ENCODE measurements around the gene UBXN10.
A peak's percentile ranks its signal among the peaks of the same experiment; 100 is the strongest.
"Not testable (repeated sequence)": the region's sequence is repeated elsewhere in the genome, so short reads cannot be mapped to it uniquely, and the experiment has no call there.

The UBXN10 gene

DNA sequence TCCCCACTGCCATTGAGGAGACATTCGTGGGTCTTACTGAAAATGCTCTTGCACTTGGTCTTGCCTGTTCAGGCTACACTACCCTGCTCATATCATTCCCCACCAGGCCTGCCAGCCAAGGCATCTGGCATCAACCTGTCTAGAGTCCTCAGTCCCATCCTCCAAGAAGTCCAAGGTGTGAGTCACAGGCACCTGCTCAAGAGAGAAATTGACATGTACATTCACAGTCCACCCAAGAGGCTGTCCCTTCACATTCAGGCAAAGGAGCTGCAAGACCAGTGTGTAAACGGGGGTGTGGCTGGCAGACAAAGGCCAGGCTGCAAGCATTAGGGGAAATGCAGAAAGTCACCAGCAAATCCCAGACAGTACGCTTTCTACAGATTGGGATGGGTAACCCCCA lies 13.5 kb downstream of the UBXN10 start:
- DNase-seq (ENCODE audit: low read depth in 2 of 3, low spot score in 2 of 3) = no peak

DNA sequence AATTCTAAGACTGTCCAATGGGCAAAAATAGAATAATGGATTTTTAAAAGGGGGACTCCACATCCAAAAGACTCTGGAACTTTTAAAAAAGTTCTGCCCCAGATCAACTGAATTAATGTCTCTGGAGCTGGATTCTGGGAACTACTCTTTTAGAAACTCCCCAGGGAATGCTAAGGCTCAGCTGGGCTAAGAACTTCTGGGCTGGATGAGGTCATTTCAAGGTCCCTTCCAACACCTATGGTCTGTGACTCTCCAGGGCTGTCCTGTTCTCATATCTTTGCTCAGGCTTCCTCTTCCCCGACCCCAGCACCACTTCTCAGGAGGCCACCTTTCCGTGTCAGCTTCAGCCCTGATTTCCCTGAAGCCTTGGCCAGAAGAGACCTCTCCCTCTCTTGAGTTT lies 13.9 kb downstream of the UBXN10 start:
- DNase-seq (ENCODE audit: low read depth in 2 of 3, low spot score in 2 of 3) = no peak

DNA sequence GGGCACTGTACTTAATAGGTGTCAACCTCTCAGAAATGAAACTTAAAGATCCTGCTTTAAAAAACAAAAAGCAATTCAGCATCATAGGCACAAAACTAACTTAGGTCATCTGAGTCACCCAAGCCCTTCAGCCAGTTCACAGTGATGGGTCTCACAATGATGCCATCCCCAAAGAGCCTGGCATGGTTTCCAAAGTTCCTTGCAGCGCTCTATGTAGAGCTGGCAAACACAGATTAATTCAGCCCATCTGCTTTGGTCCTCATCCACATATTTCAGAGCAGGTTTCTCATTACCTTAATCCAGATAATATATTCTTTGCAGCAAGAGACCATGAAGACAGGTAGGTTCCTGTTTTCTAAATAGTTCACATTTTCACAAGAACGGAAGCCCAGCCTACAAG lies 15.1 kb downstream of the UBXN10 start:
- no peak for DNase-seq (ENCODE audit: low read depth in 2 of 3, low spot score in 2 of 3)

DNA sequence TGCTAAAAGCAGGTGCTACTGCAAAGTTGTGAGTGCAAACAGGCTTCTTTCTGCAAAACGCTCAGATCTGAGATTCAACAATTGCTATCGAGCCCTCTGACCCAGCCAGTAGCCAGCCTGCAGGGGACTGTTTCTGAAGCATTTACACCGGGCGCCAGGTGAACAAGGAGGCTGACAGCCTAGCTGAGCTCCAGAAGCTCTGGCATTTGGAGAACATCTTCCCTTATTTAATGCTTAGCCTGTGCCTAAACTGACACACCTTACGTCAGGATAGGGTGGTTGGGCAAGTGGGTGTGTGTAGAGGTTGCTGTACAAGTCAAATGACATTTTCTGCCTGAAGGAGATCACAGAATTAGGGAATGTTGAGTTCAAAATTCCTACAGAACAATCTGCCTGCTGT lies 16.3 kb downstream of the UBXN10 start:
- no peak for DNase-seq (ENCODE audit: low read depth in 2 of 3, low spot score in 2 of 3)

DNA sequence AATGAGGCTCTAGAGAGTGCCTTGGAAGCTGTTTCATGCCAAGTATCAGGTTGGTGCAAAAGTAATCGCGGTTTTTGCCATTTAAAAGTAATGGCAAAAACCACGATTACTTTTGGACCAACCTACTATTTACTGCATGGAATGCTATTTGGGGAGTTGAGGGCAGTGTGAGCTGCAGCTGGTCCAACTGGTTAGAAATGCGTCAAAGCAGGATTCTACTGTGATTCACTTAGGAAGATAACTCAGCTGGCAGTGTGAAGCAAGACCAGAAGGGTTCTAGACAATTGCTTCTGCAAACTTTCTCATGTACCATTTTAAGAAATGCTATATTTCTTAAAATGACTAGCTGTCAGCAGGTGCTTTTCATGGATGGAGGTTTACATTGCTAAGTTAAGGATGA lies 21.6 kb downstream of the UBXN10 start:
- DNase-seq (ENCODE audit: low read depth in 2 of 3, low spot score in 2 of 3) = no peak

DNA sequence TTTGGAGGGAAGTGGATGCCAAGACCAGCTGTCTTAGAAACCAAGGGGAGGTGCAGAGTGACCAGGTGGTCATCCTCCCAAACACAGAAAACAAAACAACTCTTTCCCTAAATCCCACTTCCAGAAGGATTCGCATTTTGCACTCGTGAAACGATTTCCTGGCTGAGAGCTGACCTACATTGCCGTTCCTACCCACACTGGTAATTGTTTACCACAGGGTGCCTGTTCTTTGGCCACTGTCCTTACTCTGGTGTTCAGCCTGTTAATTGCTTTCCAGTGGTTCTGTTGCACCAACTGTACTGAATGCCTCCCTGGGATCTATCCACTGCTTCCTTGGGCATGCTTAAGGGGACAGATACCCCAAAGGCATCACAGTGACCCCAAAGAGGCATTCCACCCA lies 23.6 kb downstream of the UBXN10 start:
- no peak for DNase-seq (ENCODE audit: low read depth in 2 of 3, low spot score in 2 of 3)

DNA sequence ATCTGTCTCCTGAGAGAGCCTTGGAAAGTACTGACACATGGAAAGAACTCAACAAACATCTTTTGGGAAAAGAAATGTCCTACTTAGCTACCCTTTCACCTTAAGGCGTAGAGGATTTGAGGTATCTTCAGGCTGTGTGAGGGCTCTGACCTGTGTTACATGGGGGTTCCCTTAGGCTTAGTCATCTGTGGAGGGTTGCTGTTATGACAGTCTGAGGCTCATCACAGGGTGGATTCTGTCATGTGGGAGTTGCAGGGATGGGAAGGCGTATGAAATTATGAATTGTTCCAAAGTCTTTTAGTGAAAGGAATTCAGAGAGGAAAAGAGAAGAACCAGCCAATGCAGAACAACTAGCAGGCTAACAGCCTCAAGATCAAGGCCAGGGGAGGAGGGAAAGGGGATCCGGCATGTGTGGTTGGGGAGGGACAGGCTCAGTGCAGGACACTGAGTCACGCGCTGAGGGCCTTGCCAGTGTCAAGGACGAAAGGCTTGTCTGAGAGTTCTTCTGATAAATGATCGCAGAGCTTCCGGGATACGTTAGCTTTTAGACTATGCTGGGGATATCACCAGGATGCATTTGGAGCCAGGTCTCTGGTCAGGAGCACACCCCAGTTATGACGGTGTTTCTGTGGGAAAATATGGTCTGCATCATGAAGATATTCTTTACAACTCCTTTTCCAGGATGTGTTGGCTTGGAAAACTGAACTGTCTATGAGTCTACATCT lies 25.0 kb downstream of the UBXN10 start:
- no peak for DNase-seq (ENCODE audit: low read depth in 2 of 3, low spot score in 2 of 3)

DNA sequence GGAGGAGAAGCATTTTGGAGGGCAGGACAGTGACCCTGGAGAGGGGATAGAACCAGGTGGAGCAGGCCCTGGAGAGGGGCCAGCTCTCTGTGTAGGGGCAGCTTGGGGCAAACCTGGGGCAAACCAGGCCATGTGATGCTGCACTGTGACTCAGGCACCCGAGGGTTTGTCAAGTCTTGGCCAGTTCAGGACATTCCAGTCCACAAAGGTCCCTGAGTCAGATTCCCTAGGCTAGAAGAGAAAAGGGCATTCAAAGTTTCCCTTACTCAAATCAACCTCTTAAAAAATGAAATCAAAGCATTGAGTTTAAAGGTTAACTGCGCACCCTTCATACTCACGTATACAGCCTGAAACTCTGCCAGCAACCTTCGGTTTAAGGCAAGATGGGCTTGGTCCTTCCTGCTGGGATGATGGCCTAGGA lies 25.6 kb downstream of the UBXN10 start:
- no peak for DNase-seq (ENCODE audit: low read depth in 2 of 3, low spot score in 2 of 3)

DNA sequence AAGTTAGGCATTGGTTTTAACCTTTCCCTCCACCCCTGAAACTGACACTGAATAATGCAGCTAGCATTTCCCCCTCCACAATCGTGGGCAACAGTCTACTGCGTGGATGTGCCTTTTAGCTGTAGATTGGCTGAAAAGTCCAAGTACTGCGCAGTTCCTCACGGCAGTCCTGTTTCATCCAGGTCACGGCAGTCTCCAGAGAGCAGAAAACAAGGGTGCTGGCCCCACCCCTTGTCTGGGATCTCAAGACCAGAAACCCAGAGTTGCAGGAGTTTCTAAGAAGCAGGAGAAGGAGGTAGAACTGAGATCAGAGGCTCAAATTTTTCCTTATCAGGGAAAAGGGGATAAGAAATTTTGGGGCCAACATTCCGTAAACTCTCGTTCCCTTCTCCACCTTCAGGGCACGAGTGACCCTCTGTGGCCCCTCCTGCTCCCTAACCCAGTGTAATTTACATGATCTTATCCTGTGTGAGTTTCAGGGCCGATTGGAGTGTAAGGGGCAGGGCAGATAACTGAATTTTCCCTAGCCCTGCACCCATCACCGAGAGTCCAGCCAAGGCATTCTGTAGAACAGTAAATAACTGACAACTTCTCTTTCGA lies 26.3 kb downstream of the UBXN10 start:
- DNase-seq (ENCODE audit: low read depth in 2 of 3, low spot score in 2 of 3) = no peak

DNA sequence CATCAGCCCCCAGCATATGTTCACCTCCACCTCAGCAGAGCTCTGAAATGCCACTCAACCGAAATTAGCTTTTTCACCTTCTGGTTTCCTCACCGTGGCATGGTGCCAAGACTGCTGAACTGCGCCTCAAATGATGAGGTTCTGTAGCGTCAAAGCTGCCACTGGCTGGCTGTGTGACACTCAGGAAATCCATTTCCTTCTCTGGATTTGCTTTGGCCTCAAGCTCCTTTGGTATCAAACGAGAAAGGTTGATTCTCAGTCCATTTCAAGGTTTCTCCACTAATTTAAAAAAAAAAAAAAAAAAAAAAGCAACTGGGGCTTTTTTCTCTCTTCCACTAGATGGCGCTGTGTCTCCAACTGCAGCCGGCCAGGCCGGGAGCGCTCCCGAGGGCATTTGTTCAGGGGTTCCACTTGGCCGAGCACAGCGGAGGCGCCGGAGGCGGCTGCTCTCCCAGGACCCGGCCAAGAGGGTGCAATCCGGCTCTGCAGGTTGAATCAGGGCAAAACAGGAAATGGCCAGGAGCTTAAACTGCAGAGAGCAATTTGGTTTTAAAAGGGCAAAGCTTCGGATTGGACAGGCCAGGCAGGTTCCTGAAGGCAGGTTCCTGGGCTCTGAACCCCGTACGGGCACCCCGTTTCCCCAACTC lies 26.9 kb downstream of the UBXN10 start:
- peak; percentile 20 to 35 (median 30) for DNase-seq (ENCODE audit: low read depth in 2 of 3, low spot score in 2 of 3)

DNA sequence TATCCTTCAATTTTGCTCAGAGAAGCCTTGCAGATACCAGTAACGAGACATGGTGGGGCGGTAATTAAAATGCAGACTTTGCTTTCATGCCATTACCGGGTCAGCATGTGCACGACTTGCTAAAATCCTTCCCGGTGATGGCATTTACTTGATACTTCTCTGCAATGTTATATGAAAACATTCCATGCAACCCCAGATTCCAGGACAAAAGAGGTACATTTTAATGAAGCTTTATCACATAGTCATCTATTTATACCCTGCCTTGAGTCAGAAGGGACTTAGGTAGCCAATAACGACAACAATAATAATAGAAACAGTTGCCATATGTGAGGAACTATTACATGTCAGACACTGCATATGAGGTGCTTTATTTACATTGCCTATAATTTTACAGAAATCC lies 29.8 kb downstream of the UBXN10 start:
- DNase-seq (ENCODE audit: low read depth in 2 of 3, low spot score in 2 of 3) = no peak

DNA sequence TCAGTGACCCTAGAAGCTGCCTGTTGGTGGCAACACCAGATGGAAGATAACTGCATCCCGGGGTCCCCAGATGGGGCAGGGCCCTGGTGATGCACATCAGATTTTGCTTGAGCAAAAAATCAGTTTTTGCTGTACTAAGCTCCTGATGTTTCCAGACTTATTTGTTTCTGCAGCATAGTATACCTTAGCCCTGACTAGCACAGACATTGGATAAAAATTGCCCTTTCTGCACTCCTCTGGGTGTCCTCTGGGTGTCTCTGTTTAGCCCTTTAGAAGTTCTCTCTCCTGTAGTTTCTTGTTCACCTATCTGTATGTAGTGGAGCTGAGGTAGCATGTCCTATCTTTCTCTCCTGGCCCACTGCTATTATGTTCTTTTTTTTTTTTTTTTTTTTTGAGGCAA lies 30.7 kb downstream of the UBXN10 start:
- no peak for DNase-seq (ENCODE audit: low read depth in 2 of 3, low spot score in 2 of 3)

DNA sequence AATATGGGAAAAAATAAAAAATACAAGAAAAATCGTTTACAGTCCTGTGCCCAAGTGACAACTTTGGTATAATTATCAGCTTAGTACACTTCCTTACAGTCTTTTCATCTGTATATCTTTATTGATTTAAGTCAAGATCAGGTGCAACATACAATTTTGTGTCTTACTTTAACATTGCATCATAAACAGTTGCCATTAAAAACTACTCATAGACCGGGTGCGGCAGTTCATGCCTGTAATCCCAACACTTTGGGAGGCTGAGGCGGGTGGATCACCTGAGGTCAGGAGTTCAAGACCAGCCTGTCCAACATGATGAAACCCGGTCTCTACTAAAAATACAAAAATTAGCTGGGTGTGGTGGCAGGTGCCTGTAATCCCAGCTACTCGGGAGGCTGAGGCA lies 33.2 kb downstream of the UBXN10 start:
- not testable (repeated sequence) for DNase-seq (ENCODE audit: low read depth in 2 of 3, low spot score in 2 of 3)

DNA sequence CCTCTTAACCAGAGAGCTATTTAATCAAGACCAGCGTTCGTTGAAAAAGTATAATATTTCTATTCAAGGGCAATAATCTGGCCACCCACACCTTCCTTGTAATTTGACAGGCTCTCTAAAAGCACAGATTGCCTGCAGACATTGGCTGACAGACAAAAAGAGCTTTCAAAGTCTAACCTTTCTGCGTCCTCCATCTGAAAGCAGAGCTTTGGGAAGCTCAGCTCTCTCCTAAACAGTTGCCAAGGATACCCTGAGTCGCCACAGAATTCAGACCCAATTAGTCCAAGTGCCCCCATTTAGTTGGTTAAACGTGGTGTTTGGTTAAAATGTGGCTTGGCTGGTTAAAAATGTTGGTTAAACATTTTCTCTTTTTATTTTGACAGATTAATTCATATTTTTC lies 34.1 kb downstream of the UBXN10 start:
- no peak for DNase-seq (ENCODE audit: low read depth in 2 of 3, low spot score in 2 of 3)

DNA sequence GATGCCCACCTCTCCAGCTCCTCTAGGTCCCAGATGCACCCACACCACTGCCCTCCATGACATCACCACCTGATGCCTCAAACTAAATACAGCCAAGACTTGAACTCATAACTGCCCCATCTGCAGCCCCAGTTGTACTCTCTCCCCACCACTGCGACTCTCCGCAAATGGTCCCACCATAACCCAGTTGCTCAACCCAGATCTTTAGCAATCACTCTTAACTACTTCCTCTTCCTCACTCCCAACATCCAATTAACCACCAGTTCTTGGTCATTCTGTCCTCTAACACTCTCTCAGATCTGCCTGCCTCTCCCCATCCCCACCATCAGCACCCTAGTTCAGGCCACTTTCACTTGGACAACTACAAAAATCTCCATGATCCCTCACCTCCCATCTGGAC lies 37.2 kb downstream of the UBXN10 start:
- DNase-seq (ENCODE audit: low read depth in 2 of 3, low spot score in 2 of 3) = no peak

DNA sequence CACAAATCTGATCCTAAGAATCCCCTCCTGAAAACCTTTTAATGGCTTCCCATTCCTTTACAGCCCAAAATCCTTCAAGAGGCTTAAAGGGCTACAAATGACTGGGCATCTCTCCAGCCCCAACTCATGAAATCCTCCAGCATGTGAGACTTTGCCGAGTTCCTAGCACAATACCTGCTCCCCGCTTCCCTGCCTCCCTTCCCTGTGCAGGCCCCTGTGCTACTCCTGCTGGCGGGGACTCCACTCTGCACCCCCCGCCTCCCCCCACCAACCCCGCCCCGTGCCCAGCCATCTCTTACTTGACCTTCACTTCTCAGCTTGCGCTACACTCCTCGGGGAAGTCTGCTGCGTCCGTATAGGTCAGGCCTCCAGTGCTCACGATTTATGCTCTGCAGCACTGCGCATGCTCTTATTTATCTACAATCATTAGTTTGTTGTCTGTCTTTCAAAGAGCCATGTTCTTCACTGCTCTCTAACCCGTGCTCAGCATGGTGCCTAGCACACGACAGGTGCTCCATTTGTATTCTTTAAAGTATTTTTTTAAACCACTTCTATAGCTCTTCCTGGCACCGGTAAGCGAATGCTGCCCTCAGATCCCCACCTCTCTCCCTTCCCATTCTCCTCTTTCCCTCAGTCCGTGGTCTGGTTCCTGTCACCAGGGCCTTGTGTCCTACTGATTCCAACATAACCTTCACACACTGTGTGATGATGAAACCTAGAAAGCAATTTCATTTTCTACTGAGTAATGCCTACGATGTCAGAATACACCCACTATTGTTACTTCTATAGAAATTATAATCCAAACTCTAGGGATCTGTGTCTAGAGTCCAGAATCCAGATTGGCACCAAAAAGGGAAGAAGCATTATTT lies 37.9 kb downstream of the UBXN10 start:
- no peak for DNase-seq (ENCODE audit: low read depth in 2 of 3, low spot score in 2 of 3)

DNA sequence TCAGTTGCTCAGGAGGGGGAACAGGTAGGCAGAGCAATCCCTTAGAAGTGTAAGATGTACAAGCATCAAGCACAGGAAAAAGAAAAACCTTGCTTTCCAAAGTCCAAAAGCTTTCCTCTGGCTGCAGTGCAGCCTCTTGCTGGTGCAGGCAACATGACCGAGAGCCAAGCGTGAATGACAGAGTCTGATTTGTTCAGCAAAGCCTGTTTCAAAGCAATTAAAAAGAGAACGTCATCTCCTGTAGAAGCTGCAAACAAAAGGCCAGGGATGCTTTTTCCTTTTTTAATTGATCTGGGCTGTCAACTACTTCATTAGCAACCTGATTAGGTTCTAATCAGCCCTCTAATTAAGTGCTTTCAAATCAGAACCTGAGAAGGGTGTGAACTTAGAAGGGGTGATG lies 38.6 kb downstream of the UBXN10 start:
- no peak for DNase-seq (ENCODE audit: low read depth in 2 of 3, low spot score in 2 of 3)

DNA sequence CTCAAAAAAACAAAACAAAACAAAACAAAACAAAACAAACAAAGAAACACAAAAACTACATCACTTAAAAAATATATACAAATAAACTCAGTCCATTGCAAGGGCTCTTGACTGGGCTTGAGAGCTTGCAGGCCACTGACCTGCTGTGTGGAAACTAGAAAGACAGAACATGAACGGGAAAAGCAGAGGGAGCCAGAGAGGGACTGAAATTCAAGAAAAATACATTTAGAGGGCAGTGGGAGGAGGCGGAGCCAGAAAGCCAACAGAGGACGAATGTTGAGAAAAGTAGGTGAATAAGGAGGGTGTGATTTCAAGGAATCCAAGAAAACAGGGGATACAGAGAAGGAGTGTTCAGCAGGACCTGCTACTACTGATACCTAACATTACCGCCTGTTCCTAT lies 41.8 kb downstream of the UBXN10 start:
- DNase-seq (ENCODE audit: low read depth in 2 of 3, low spot score in 2 of 3) = no peak

DNA sequence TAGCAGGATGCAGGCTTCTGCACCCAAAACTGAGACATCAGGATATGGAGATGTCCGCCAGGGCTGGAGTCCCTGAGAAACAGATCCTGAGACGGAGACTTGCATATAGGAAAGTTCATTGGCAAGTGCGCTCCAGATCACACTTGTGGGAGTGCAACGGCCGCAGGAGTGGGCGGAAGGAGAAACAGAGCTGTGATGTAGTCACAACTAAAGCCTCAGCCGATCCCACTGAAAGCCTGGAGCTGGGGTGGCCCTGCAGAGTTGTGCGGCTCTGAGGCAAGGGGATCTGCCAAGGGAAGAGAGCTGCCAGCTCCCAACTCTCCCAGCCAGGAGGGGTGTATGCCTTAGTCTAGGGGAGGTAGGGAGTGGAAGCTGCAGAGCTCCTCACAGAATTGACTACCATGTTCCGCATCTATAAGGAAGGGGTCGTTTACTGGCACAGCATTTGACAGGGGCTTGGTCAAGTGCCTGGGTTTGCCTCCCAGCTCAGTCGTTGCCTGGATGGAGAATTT lies 42.5 kb downstream of the UBXN10 start:
- DNase-seq (ENCODE audit: low read depth in 2 of 3, low spot score in 2 of 3) = no peak

DNA sequence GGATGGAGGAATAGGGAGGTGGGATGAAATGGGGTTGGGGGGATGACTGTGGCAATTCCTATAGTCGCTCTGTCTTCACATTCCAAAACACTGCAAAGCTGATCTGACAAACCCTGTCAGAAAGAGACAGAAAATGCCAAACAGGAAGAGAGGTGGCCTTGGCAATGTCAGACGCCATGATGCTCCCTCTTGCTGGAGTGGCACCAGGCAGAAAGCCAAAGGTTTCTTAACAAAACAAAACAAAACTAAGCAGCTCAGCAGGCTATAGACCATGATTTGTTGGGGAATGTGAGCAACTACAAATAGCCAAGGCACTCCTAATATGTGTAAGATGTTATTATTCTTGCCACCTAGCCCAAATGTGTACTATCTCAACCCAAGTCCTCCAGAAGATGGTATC lies 43.3 kb downstream of the UBXN10 start:
- no peak for DNase-seq (ENCODE audit: low read depth in 2 of 3, low spot score in 2 of 3)

DNA sequence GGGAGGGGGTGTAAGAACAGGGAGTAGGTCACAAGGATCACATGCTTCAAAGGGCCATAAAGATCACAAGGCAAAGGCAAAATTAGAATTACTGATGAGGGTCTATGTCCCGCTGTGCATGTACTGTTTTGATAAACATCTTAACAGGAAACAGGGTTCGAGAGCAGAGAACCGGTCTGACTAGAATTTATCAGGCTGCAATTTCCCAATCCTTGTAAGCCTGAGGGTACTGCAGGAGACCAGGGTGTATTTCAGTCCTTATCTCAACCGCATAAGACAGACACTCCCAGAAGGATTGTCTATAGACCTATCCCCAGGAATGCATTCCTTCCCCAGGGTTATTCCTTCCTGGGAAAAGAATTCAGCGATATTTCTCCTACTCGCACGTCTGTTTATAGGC lies 46.7 kb downstream of the UBXN10 start:
- DNase-seq (ENCODE audit: low read depth in 2 of 3, low spot score in 2 of 3) = not testable (repeated sequence)

DNA sequence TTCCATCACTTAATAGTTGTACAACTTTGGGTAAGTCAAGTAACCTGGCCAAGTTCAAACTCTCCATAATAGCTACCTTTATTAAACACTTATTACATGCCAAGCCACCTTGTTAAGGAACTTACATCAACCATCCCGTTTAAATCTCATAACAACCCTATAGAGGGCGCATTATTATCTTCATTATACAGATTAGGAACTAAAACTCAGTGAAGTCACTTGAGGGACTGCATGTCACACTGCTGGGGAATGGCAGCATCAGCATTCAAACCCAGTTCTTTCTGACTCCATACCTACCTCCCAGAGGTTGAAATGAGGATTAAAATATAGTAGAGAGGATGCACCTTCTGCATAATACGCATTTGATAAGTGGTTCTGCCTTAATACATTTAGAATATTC lies 47.5 kb downstream of the UBXN10 start:
- no peak for DNase-seq (ENCODE audit: low read depth in 2 of 3, low spot score in 2 of 3)
